Cardiac septum (tissue), 1 donor: ENCODE data around the gene ZCCHC4. TPM values are rescaled to one million over a fixed set of nuclear protein-coding genes. Genes with fewer than 3 reads are reported as not detected.
"Not testable (repeated sequence)": the region's sequence is repeated elsewhere in the genome, so short reads cannot be mapped to it uniquely, and the experiment has no call there.

ENCODE experiments used
- DNase-seq: peaks from one replicate; pipeline ENCODE4 v3.0.0-alpha.2; 2020; ENCODE audit warnings: low spot score
- intact Hi-C: fragments of 100-400 bp; cut with DNase I; formaldehyde crosslinking; loops from one replicate; pipeline ENCODE4 v1.14.0; 2022
- total RNA-seq: library from RNA; stranded (reverse); fragmentation: NEBNext Ultra II Directional; extraction: Animal tissue kit (Norgen Biotek cat#: 25700); gene quantifications from one replicate; pipeline ENCODE4 v1.2.1, GENCODE V29; 2021
- donor health status: DM: no; HTN: no; CAD: no.

The ZCCHC4 gene
- total RNA-seq, 1 donor from 2014 or later = 8.0 TPM

DNA sequence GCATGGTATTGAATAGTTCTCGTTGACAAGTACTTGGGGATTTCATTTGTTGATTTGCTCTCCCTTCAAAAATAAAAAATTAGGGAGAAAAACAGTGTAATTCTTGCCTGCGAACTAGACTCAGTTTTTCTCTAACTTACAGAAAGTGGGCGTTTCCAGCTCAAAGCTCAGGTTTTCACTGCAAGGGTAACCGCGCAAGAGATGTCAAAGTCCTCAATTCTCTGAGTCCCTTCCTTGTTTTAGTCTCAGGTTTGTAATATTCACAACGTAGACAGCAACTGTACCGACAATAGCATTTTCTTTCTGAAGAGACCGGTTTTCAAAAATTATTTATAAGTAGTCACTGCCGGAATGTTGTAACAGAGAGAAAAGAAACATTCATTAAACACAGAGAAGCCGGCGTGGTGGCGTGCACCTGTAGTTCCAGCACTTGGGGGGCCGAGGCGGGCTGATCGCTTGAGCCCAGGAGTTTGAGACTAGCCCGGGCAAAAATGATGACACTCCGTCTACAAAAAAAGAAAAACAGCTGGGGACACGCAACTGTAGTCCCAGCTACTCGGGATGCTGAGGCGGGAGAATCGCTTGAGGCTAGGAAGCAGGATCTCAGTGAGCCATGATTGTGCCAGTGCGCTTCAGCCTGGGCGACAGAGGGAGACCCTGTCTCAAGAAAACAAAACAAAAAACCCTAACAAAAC is 774 bp downstream of the ZCCHC4 start:
- intact Hi-C loops = loop anchor here (2.0 to 5.0 kb wide), 4 partner anchors 64 to 841 kb away; partner anchors contain the start of genes ANAPC4, PI4K2B and SEPSECS
- no peak for DNase-seq

DNA sequence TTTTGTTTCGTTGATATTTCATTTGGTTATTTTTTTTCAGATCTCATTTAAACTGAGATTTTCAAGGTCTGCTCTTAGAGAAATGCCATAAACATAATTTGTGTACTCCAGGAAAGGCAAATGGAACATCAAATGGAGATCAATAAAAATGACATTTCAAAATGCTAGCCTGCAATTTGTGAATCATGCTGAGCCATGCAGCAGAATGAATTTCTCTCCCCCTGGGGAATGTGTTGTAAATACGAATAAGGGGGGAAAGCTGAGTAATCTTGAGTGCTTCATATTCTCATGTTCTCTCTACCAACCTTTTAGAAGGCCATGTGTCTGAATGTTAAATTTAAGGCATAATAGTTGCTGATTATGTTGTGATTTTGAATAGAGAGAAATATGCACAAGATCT is 7.8 kb downstream of the ZCCHC4 start:
- no peak for DNase-seq
- intact Hi-C loops = no loop called here

DNA sequence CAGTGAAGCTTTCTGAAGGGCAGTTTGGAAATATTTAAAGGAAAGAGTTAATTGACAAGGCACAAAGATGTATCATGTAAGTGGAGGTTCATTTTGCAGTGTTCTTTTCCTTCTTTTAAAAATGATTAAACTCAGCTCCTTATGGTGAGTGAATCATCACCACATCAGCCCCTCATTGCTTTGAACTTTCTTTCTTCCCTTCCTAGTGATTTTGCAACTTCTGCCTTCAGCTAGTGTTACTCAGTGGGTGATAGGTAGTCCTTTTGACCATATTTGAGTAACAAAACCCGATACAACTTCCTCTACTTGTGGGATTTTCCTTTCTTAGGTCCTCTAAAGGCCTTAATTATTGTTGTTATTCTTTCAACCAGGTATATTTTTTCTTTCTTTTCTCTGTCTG is 8.2 kb downstream of the ZCCHC4 start:
- DNase-seq = no peak
- intact Hi-C loops = no loop called here

DNA sequence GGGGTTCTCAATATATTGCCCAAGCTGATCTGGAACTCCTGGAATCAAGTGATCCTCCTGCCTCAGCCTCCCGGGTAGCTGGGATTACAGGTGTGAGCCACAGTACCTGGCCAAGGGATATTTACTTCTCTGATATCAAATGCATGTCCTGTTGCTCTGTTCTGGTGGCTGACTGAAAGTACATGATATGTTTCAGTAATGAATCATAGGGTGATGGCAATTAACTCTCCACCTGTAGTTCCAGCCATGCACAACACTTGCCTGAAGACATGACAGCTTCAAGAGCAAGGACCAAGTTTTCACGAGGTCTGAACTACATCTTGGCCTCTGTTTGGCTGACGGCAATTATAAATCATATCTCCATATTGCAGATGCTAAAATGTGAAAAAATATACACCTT is 9.1 kb downstream of the ZCCHC4 start:
- intact Hi-C loops = no loop called here

DNA sequence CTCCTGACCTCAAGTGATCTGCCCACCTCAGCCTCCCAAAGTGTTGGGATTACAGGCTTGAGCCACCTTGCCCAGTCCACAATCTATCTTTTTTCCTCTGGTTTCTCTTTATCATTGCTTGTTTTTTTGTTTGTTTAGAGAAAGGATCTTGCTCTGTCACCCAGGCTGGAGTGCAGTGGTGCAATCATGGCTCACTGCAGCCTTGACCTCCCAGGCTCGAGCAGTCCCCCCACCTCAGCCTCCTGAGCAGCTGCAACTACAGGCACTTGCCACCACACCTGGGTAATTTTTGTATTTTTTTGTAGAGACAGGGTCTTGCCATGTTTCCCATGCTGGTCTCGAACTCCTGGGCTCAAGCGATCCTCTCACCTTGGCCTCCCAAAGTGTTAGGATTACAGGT is 15.9 kb downstream of the ZCCHC4 start:
- intact Hi-C loops = not testable (repeated sequence)

More for the DNA sequence above, 9.1 kb downstream of the ZCCHC4 start:
- no peak for DNase-seq

DNA sequence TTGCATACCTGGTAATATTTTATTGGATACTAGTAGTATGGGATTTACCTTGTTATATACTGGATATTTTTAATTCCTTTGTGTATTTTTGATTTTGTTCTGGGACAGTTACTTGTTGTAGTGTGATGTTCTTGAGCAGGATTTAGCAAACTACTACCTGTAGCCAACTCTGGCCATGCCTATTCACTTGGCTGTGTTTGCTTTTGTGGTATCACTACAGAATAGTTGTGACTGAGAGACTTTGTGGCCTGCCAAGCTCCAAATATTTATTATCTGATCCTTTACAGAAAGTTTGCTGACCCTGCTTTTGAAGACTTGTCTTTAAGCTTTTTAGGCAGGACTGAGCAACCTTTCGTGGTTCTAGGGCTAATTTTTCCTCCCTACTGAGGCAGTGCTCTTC is 17.8 kb downstream of the ZCCHC4 start:
- no peak for DNase-seq
- intact Hi-C loops = no loop called here

More for the DNA sequence above, 15.9 kb downstream of the ZCCHC4 start:
- not testable (repeated sequence) for DNase-seq

DNA sequence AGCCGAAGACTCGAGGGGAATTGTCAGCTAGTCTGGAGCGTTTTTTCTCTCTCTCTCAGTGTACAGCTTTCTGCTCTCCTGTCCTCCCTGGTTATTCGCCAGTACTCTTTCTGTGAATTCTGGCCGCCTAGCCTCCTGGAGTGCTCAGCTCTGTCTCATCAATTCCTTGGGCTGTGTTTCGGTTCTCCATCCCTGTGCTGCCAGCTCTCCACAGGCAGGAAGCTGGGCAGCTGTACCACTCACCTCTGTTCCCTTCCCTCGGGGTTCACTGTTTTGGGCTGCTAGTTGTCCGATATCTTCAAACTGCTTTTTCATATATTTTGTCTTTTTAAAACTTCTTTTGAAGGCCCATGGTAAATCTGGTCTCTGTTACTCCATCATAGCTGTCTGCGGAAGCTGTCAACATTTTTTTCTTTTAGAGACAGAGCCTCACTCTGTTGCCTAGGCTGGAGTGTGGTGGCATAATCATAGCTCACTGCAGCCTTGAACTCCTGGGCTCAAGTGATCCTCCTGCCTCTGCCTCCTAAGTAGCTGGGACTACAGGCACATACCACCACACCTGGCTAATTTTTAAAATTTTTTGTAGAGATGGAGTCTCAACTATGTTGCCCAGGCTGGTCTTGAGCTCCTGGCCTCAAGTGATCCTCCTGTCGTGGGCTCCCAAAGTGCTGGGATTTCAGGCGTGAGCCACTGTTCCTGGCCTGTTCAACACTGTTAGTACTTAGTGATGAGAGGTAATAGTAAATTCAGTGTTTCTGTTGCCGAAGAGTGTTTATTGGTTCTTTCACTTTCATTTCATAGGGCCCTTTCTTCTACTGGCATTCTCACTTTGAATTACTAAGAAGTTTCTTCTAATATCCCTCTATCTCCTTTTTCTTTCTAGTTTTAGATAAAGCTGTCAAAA is 18.6 kb downstream of the ZCCHC4 start:
- no peak for DNase-seq
- intact Hi-C loops = no loop called here

DNA sequence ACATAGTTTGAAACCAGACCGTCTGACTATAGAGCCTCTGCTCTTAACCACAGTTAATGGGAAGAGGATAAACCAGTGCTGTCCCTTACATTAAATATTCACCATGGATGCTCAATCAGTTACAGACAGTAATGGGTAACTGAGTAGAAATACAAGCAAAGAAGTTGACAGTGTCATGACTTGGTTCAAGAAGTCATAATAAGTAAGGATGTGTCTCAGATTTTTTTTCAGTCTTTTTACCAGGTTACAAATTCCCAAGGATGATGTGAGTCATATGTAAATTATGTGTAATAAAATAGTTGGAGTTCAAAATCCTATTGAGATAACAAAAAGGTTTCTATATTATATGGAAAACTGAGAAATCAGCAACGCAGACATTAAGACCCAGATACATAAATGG is 31.1 kb downstream of the ZCCHC4 start:
- intact Hi-C loops = no loop called here

DNA sequence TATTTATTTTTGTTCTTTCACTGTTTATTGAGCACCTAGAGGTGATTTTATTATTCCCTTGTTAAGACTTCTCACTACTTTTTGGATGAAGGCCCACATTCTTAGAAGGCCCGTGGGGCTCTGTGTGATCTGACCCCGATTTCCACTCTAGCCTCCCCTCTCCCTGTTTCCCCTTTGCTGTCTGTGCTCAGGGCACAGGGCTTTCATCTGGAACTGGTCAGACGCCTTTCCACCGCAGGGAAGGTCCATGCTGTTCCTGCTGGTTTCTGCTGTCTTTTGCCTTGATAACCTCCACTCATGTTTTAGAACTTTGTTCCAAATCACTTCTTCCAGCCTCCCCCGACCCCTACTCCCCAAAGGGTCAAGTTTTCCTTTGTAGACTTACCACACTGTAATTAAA is 33.2 kb downstream of the ZCCHC4 start:
- no peak for DNase-seq
- intact Hi-C loops = no loop called here

More for the DNA sequence above, 31.1 kb downstream of the ZCCHC4 start:
- no peak for DNase-seq

DNA sequence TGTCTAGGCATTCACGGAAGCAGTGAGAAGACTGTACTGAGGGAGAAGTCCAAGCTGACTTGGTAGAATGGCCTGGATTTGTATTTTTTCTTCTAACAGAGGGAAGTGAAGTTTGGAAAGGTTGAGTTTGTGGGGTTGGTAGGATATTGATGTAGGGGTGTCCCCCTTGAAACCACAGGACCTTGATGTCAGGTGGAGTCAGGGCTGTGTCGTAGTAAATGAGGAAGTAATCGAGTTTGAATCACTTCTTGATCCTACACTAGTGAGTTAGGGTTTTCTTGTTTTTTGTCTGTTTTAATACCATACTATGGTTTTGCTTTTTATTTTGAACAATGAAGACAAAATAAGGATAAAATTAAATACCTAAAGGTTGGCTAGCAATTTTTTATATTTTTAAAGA is 34.3 kb downstream of the ZCCHC4 start:
- intact Hi-C loops = no loop called here

DNA sequence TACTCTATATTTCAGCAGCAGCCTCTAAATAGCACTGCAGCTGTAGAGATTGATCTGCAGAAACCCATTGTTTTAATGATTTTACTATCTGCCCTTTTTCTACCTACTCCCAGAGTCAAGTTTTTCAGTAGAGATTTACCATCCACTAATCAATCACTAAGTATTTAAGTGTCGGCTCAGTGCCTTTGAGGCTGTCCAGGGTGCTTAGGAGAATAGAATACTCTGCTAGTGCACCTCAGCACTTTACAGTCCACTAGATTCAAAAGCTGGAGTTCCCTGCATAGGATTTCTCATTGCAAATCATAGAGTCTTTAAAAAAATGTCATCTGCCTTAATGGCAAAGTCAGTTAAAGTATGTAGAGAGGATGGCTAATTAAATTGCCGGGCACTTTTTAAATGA is 34.9 kb downstream of the ZCCHC4 start:
- intact Hi-C loops = no loop called here
- no peak for DNase-seq

More for the DNA sequence above, 34.3 kb downstream of the ZCCHC4 start:
- DNase-seq = no peak

DNA sequence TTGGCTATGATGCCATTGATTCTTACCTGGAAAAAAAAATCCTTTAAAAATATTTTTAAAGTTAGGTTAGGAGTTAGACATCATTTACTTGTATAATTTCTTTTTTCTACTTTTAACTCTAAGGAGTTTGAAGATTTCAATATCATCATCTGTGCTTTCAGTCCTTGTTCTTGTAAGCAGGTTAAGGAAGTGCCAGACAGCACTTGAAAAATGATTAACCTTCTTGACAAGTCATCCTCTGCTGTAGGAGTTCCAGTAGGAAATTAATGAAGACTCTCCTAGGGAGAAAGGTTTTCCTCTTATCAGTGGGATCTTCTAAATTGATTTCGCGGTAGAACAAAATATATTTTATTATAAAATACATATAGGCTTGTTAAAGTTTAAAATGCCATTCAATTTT is 35.4 kb downstream of the ZCCHC4 start:
- no peak for DNase-seq
- intact Hi-C loops = no loop called here

DNA sequence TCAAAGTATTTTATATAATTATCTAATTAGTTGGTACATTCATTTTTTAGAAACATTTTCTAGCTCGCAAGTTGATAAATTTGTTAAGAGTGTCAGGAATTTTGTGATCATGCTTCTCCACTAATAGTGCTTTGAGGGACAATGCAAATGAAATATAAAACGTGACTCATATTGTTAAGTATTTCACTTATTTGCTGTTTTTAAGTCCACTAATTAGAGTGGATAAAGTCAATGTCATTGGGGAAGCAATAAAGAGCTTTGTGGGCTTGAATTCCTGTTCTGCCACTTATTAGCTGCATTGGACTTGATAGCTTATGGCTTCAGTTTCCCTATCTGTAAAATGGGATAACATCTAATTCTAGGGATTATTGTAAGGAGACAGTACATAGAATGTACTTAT is 38.0 kb downstream of the ZCCHC4 start:
- no peak for DNase-seq

DNA sequence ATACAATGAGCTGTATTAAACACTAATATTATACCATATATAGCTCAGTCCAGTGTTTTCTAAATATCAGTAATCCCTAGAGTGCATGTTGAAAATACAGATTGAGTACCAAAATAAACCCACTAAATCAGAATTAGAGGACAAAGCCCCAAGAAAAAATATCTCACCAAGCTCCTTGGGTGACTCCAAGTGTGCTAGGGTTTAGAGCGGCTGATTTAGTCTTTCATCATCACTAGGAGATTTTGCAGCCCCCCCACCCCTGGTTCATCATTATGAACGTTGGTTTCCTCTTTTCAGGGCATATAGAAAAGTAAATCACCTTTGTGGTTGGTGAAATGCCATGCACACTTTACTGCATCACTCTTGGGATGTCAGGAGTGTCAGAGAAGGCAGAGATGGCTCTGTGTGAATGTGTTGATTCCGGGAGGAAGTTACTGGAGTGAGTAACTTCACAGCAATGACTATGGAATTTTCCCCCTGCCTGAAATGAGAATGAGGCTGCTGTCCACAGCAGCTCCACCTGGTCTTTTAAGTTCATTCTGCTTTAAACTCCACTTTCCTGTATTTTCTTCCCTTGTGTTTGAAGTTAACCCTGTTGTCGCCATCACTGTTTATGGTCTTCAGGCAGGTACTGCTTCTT is 39.3 kb downstream of the ZCCHC4 start:
- intact Hi-C loops = no loop called here
- DNase-seq = no peak

More for the DNA sequence above, 38.0 kb downstream of the ZCCHC4 start:
- intact Hi-C loops = no loop called here

DNA sequence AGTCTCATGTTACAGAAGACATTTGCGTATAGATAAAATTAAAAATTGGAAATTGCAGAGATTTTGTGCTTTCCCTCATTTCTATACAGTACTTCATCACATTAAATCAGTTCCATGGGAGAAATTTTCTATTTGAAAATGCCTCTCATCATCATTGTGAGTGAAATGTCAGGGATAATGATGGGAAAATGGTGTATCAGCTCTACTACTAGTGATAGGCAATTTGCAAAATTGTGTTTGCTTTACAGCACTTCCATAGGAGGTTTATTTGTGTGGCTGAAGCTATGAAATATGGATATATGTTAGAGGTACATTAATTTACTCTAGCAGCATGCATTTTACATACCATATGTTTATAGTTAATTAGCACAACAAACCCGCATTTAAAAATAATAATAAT is 43.5 kb downstream of the ZCCHC4 start:
- no peak for DNase-seq
- intact Hi-C loops = no loop called here

DNA sequence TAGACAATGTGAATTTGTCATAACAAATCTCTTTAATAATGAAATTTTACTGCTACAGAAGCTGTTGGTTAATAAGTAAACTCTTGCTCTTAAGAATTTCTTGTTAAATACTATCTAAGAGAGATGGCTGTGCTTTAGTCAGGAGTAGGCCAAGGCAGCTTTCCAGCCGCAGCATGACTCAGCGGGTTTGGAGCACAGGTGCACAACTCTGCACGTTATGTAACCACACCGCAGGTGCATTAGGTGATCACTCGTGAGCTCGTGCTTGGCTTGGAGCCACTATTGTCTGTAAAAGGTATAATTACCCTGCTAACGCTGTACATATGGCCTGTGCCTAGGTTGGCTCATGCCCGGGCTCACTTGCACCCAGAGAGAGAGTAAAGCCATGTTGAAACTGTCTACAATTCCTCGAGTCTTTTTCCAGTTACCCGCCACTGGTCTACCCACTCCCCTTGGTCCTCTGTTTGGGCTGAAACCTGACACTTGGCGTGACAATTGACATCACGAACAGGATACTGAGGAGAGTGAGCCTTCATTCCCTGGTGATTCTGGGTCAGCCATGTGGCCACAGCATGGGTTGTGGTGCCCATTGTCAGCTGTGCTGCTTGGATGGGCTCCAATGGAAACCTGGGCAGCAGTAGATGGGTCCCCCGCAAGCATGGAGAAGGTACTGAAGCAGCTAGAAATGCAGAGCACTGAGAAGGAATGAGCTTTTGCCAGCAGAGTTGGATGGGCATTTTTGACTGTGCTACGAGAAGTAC is 46.1 kb downstream of the ZCCHC4 start:
- no peak for DNase-seq
- intact Hi-C loops = no loop called here

DNA sequence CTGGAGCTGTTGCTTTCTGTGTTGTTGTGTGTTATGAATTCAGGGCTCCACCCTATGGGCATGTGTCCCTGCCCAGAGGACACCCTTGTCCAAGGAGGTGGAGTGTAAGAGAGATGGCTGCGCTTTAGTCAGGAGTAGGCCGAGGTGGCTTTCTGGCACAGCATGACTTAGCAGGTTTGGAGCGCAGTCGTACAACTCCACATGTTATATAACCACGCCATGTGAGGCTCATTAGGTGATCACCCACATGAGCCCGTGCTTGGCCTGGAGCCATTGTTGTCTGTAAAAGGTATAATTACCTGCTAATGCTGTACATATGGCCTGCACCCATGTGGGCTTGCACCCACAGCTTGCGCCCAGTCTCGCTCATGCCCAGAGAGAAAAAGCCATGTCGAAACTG is 48.7 kb downstream of the ZCCHC4 start:
- no peak for DNase-seq
- intact Hi-C loops = no loop called here

DNA sequence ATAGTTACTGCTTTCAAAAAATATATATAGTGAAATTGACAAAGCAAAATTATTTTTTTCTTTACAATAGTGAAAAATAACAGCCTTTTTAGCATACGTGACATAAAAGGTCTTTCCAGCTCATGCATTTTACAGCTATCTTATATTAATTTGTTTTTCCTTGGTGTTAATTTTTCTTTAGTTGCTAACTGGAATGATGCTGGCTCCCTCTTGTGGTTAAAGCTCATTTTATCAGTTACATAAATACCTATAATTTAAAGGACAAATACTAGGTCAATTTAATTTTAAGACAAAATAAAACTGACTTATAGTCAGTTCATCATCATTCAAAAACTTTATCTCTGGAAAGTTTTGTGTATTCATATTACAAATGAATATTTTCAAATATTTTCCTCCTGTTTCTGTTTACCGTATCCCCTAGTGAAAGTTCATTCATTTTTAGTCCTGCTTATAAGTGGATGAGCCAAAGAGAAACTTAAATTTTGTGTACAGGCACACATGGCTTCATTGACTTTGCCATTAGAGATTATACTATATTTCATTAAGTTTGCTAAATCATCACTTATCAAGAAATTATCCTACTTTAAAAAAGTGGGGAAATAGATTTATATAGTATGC is 54.5 kb downstream of the ZCCHC4 start:
- no peak for DNase-seq
- intact Hi-C loops = no loop called here

DNA sequence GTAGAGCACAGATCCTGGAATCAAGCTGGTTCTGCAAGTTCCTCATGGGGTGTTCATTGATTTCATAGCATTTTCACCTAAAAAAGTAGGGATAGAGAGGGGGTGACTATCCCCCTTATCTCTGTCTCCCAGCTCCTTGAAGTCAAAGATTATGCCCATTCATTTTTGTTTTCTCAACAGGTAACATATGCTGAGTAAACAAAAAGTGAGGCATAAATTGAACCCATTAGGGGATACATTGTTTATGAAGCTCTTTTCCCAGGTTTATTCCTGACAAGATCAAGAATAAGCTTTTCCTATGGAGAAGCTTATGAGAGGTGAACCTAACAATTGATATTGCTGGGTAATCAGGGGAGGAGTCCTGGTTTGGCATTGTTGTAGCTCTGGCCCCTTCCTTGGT is 55.3 kb downstream of the ZCCHC4 start:
- no peak for DNase-seq
- intact Hi-C loops = no loop called here
